GM12801 (cell line): ENCODE data around the gene SMIM36.

ENCODE experiments used
- CTCF ChIP-seq: IDR thresholded peaks from one replicate; pipeline ENCODE4 v1.5.1; 2011; ENCODE audit warnings: control low read depth; ENCODE audit not compliant: insufficient read length; ENCODE audit errors: extremely low read depth

The SMIM36 gene

DNA sequence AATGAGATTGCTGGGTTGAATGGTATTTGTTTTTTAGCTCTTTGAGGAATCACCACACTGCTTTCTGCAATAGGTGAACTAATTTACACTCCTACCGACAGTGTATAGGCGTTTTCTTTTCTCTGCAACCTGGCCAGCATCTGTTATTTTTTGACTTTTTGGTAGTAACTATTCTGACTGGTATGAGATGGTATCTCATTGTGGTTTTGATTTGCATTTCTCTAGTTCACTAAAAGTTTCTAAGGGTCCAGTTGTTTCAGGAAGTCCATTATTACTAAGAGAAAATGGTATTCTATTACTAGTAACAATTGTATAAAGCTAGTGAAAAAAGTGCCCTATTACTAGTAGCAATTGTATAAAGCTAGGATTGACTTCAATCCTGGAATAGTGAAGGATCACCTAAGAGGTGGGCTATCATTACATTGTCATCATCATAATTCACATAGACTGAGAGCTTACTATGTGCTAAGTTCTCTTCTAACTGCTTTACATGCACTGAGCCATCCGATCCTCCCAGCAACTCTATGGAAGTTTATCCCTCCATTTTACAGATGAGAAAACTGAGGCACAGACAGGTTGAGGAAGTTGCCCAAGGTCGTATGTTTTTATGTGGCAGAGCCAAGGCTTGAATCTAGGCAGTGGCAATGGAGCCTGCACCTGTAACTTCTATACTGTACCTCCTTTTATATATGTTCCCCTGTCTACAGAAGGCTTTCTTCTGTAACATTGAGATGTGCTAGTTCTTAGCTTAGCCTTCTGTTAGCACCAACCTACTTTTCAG, 13.4 kb upstream of the SMIM36 start:
- TF ChIP-seq CTCF: no peak

GRCh38 chr17:55521186-55521585, 9.9 kb upstream of the SMIM36 start:
- no peak for TF ChIP-seq CTCF

- no peak for TF ChIP-seq CTCF
Observed at GRCh38 chr17:55520402-55520801, 9.2 kb upstream of the SMIM36 start.

GRCh38 chr17:55518510-55518909, 7.3 kb upstream of the SMIM36 start:
- TF ChIP-seq CTCF: no peak

- TF ChIP-seq CTCF: no peak
Observed at GRCh38 chr17:55513885-55514590, 2.8 kb upstream of the SMIM36 start.

DNA sequence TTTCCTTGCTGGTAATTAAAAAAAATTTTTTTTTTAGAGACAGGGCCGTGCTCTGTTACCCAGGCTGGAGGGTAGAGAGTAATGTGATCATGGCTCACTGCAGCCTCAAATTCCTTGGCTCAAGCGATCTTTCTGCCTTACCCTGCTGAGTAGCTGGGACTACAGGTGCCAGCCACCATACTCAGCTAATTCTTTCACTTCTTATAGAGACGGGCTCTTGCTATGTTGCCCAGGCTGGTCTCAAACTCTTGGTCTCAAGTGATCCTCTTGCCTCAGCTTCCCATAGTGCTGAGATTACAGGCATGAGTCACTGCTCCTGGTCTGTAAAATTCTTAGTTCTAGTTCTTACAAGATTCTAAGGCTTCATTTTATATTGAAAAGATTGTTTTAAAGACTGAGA, 11.1 kb downstream of the SMIM36 start:
- no peak for TF ChIP-seq CTCF

DNA sequence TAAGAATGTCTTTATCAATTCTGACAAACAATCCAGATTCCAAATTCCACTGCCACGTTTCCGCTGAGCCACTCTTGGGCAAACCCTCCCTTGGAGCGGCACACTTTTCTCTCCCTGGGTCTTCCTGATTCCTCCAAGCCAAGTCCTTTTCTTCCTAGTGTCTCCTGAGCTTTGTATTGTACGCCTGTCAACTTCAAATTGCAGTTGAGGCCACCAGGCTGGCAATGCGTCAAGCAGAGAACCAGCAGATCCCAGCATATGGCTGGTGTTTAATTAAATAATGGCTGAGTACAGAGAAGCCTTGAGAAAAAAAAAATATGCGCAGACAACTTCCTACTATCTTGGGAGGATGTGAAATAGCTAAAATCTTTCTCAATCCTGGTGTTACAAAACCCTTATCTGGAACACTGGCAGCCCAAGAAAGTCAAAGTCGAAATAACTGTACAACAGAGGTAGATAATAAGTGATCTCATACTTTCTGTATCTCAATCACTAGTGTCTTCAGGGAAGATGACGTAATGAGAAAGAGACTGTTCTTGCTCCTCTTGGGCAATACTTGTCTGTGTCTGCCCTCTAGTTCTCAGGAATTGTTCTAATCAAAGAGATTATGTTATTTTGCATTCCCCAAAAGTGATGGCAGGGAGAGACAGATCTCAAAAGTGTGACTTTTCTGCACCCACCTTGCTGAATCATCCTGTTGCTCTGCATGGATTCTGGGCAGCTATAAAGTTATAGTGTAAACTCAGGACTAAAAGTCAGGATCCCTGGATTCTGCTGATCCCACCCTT, 15.0 kb downstream of the SMIM36 start:
- TF ChIP-seq CTCF: no peak
